GM21528 (cell line): ENCODE data around the gene MLLT3.
A peak's percentile ranks its signal among the peaks of the same experiment; 100 is the strongest.

Source experiments
- ATAC-seq: cut with Tn5 transposase; IDR thresholded peaks from one replicate; pipeline ENCODE4 v1.9.1; 2021; ENCODE audit warnings: mild to moderate bottlenecking, moderate library complexity; ENCODE audit not compliant: unreplicated experiment, low FRiP score

MLLT3 gene

DNA sequence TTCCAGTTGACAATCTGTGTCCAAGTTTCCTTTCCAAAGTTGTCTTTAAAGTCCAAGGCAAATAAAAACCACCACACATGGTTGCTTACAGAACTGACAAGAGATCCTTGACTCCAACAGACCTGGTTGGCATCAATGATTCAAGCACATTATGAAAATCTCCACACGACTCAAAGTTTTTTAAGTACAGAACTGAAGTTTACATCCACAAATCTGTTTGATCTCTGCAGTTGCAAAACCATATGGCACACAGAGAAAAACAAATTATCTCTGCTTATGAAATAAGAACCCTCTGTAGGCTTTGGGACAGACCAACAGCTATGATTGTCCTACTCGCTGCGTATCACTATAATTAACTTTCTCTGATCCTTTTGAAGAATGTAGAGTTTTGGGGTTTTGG, 60.8 kb downstream of the MLLT3 start:
- ATAC-seq: no peak

DNA sequence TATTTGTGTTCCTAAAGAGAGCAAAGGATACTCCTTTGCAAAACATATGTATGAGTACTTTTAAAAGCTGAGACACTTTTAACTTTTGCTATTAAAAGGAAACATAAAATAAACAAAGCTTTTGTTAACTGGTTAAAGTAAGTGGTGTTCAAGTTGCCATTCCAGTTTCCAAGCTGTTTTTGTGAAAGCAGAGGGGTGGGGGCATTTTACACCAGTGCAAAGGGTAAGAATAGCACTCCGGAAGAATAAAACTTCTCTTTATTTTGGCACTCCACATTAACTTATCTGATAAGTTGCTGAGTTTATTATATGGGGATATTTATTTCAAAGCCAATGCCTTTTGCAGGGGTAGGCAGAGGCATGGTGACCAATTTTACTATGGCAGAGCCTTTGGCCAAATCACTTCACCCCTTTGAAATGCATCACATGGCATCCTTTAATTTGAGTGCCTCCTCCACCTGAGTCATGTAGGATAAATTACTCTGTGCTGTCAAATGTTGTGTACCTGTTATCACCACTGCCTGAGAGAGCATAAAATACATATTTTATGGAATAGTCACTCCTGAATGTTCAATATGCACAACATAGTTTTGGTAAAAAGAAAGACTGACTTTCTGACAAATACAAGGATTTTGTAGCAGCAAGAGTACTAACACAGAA, 62.9 kb downstream of the MLLT3 start:
- ATAC-seq: no peak

DNA sequence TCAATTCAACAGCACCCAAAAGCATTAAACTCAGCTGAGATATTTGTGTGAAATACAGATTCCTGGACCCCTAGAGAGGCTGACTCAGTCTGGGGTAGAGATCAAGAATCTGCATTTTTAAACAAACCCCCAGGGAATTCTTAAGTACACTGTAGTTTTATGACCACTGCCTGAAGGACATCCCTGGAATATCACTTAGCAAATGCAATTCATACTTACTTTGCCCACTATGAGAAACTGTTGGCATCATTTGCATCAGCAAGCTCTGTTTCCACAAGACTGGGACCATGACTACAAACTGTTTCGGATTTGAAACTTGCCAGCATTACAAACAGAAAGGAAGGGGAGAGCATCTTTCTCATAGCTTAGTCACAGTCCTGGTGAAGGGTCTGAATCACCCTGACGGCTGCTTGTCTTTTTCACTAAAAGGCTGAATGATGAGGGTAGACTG, 63.7 kb downstream of the MLLT3 start:
- no peak for ATAC-seq

- no peak for ATAC-seq
Observed at GRCh38 chr9:20557890-20558565, 64.3 kb downstream of the MLLT3 start.

- ATAC-seq: no peak
Observed at GRCh38 chr9:20557285-20557684, 65.0 kb downstream of the MLLT3 start.

GRCh38 chr9:20553558-20554149, 68.6 kb downstream of the MLLT3 start:
- peak; percentile 14 for ATAC-seq

GRCh38 chr9:20552874-20553557, 69.3 kb downstream of the MLLT3 start:
- ATAC-seq: peak; percentile 46

GRCh38 chr9:20551835-20552234, 70.5 kb downstream of the MLLT3 start:
- no peak for ATAC-seq

DNA sequence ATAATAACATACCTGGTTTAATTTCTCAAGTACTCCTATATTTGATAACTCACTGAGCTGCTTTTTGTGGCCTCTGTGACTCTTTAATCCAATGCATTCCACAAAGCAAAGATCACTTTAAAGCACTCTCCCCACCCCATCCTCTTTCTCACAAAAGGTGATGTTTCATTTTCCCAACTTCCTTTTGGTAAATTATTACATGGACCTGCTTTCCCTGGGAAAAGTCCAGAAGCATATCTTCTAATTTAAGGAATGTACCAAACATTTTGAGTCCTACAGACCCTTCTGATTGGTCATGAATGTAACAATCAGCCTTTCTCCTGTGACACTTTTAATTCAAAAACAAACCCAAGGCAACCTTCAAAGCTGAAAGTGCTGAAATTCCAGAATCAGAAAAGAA, 71.1 kb downstream of the MLLT3 start:
- no peak for ATAC-seq

GRCh38 chr9:20550326-20550725, 72.0 kb downstream of the MLLT3 start:
- no peak for ATAC-seq

DNA sequence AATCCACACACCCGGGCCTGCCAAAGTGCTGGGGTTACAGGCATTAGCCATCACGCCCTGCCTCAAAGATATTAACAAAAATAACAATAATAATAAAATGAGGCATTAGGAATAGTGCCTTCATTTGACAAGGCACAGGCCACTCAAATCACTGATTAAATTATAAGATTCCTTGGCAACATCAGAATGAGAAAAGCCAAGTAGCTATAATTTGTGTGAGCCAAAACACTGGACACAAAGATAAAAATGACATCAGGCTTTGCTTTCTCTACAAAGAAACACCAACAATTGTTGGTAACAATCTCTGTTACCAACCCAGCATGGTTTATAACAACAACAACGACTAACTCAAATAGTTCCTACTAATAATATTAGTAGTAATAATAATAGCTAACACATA, 73.2 kb downstream of the MLLT3 start:
- no peak for ATAC-seq

- ATAC-seq: no peak
Observed at GRCh38 chr9:20545023-20545622, 77.2 kb downstream of the MLLT3 start.

- no peak for ATAC-seq
Observed at GRCh38 chr9:20540169-20540863, 82.0 kb downstream of the MLLT3 start.

DNA sequence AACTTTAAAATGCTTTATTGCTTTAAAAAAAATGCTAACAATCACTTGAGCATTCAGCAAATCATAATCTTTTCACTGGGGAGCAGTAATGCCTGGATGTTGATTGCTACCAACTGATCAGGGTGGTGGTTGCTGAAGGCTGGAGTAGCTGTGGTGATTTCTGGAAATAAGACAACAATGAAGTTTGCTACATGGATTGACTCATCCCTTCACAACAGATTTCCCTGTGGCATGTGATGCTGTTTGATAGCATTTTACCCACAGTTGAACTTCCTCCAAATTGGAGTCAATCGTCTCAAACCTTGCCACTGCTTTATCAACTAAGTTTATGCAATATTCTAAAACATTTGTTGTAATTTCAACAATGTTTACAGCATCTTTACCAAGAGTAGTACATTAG, 83.3 kb downstream of the MLLT3 start:
- ATAC-seq: no peak

- no peak for ATAC-seq
Observed at GRCh38 chr9:20538092-20538491, 84.2 kb downstream of the MLLT3 start.

DNA sequence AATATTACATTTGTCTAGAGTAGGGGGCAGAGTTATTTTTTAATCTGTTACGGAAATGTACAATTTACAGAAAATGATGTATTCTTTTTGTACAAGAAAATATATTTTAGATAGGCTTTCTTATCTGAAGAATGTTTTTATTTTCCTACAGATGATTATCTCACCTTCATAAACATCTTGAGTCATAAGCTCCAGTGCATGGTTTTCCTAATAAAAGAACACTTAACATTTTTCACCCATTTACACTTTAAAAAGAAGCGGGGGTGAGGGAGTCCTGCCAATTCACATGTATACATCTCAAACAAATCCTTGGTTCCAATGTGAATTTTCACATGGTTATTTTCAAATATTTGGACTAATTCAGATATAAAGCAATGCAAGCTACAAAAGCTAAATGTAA, 85.0 kb downstream of the MLLT3 start:
- no peak for ATAC-seq

DNA sequence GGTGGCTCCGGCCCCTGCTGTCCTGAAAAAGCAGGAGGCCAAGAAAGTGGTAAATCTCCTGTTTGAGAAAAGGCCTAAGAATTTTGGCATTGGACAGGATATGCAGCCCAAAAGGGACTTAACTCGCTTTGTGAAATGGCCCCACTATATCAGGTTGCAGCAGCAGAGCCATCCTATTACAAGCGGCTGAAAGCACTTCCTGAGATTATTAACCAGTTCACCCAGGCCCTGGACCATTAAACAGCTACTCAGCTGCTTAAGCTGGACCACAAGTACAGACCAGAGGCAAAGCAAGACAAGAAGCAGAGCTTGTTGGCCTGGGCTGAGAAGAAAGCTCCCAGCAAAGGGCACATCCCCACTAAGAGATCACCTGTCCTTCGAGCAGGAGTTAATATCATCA, 89.7 kb downstream of the MLLT3 start:
- no peak for ATAC-seq

DNA sequence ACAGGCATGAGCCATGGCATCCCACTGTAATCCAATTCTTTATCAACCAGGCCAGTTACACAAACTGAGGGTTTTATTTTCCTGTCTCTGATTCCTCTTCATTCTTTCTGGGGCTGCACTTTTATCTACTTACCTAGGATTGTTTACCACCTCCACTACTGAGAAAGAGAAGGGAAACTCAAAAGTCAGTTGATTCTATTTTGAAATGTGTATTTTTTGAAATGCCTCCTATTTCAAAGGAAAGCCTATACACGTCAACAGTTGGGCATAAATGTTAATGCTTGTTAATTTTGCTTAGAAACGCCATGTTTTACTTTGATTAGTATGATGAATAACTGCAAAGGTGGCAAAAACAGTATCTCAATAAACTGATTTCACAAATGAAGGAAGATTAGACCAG, 92.5 kb downstream of the MLLT3 start:
- ATAC-seq: no peak

GRCh38 chr9:20528253-20528652, 94.0 kb downstream of the MLLT3 start:
- ATAC-seq: no peak
